DND-41 (cell line): Measurements from ENCODE around the gene FAM163B.

Experiments used
- ATAC-seq: fragments of 200-7000 bp; cut with Tn5 transposase; 3 replicates; pipeline ENCODE4 v1.9.1; 2021; ENCODE audit warnings: low read depth; ENCODE audit not compliant: insufficient read depth
- DNase-seq: peaks from one replicate; pipeline ENCODE4 v3.0.0-alpha.2; 2020
- H2AFZ ChIP-seq: 2 replicates; pipeline ENCODE4 v1.6.0; 2012; ENCODE audit warnings: low read depth, low read length
- H3K27ac ChIP-seq: 2 replicates; pipeline ENCODE4 v1.5.1; 2012; ENCODE audit warnings: low read length, inconsistent platforms
- H3K27me3 ChIP-seq: fragments of 200-600 bp; sonication (generic); 2 replicates; pipeline ENCODE4 v1.6.0; 2012; ENCODE audit warnings: low read length, mild to moderate bottlenecking, inconsistent platforms; ENCODE audit not compliant: insufficient read depth, poor library complexity
- H3K36me3 ChIP-seq: 2 replicates; pipeline ENCODE4 v1.5.1; 2012; ENCODE audit warnings: low read length, inconsistent platforms; ENCODE audit not compliant: insufficient read depth
- H3K4me1 ChIP-seq: 2 replicates; pipeline ENCODE4 v1.5.1; 2012; ENCODE audit warnings: mild to moderate bottlenecking, low read length; ENCODE audit not compliant: insufficient read depth
- H3K4me2 ChIP-seq: 2 replicates; pipeline ENCODE4 v1.6.0; 2012; ENCODE audit warnings: mild to moderate bottlenecking, moderate library complexity, low read length, inconsistent platforms; ENCODE audit not compliant: insufficient read depth
- H3K4me3 ChIP-seq, 2 experiments: fragments of 200-600 bp in 1 of 2; shearing (Covaris generic) in 1 of 2; 2 replicates each; pipeline ENCODE4 v1.5.1; 2012 to 2016; ENCODE audit warnings: inconsistent platforms in 2 of 2, low read length in 2 of 2, mild to moderate bottlenecking in 2 of 2, low read depth in 1 of 2, moderate library complexity in 1 of 2
- H3K79me2 ChIP-seq: 2 replicates; pipeline ENCODE4 v1.6.0; 2012; ENCODE audit warnings: low read length, inconsistent platforms; ENCODE audit not compliant: insufficient read depth
- H3K9ac ChIP-seq: 2 replicates; pipeline ENCODE4 v1.6.0; 2012; ENCODE audit warnings: low read depth, mild to moderate bottlenecking, inconsistent platforms, low read length, moderate library complexity
- H3K9me3 ChIP-seq: 2 replicates; pipeline ENCODE4 v1.5.1; 2012; ENCODE audit warnings: low read length, moderate library complexity, mild to moderate bottlenecking, inconsistent platforms; ENCODE audit not compliant: insufficient read depth, severe bottlenecking
- H4K20me1 ChIP-seq: 2 replicates; pipeline ENCODE4 v1.6.0; 2012; ENCODE audit warnings: low read length; ENCODE audit not compliant: insufficient read depth
- EZH2 ChIP-seq: IDR thresholded peaks from 3 replicates; pipeline ENCODE4 v1.6.1; 2012; ENCODE audit warnings: borderline replicate concordance, low read depth, mild to moderate bottlenecking, moderate library complexity, low read length, inconsistent platforms; ENCODE audit not compliant: severe bottlenecking
- TF ChIP-seq, protein P1 (sequence below): IDR thresholded peaks from 2 replicates; pipeline ENCODE4 v1.5.1; 2012; ENCODE audit warnings: borderline replicate concordance, low read length, moderate library complexity, mild to moderate bottlenecking; ENCODE audit not compliant: poor library complexity, severe bottlenecking; ENCODE audit errors: extremely low read depth

FAM163B gene

DNA sequence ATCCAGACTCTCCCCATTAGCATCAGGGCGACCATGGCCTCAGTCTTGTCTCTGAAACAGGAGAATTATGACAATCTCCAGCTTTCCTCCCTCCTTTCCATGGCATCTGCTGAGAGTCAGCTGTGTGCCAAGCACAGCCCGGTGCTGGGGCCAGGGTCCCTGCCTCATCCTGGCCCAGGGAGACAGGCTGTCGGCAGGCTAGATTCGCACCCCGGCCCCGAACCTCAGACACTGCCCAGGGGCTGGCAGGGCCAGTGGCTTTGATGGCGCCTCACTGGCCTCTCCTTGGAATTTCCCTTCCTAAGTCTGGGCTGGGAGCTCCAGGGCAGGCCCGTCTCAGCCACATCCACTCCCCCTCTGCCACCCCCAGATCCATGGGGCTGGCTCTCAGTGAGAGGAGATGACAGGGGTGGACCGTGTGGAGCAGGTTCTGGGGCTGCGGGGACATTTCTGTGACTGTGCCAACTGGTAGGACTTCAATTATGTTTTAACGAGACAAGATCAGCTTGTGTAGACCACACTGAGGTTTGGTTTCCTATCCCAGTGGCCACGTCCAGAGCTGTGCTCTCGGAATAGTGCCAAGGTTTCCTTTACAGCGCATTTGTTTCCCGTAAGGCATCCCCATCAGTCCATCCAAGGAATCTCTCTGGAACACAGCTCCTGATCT, 15.5 kb downstream of the FAM163B start:
- no peak for ATAC-seq
- DNase-seq = no peak
- Histone ChIP-seq H3K9me3 (peaks cover 18% of the 10 kb centered on the region), H3K36me3 (no peaks in the 10 kb centered on the region), H3K9ac (no peak overlapping the region), H3K4me1 (no peaks in the 10 kb centered on the region), H3K79me2 (no peaks in the 10 kb centered on the region), H2AFZ (no peak overlapping the region), H3K4me3 (no peak overlapping the region), H3K27ac (no peak overlapping the region), H3K27me3 (no peaks in the 10 kb centered on the region), H4K20me1 (no peaks in the 10 kb centered on the region), H3K4me2 (no peak overlapping the region)
- TF ChIP-seq EZH2 = no peak
- TF ChIP-seq, protein P1, sequence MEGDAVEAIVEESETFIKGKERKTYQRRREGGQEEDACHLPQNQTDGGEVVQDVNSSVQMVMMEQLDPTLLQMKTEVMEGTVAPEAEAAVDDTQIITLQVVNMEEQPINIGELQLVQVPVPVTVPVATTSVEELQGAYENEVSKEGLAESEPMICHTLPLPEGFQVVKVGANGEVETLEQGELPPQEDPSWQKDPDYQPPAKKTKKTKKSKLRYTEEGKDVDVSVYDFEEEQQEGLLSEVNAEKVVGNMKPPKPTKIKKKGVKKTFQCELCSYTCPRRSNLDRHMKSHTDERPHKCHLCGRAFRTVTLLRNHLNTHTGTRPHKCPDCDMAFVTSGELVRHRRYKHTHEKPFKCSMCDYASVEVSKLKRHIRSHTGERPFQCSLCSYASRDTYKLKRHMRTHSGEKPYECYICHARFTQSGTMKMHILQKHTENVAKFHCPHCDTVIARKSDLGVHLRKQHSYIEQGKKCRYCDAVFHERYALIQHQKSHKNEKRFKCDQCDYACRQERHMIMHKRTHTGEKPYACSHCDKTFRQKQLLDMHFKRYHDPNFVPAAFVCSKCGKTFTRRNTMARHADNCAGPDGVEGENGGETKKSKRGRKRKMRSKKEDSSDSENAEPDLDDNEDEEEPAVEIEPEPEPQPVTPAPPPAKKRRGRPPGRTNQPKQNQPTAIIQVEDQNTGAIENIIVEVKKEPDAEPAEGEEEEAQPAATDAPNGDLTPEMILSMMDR = no peak

DNA sequence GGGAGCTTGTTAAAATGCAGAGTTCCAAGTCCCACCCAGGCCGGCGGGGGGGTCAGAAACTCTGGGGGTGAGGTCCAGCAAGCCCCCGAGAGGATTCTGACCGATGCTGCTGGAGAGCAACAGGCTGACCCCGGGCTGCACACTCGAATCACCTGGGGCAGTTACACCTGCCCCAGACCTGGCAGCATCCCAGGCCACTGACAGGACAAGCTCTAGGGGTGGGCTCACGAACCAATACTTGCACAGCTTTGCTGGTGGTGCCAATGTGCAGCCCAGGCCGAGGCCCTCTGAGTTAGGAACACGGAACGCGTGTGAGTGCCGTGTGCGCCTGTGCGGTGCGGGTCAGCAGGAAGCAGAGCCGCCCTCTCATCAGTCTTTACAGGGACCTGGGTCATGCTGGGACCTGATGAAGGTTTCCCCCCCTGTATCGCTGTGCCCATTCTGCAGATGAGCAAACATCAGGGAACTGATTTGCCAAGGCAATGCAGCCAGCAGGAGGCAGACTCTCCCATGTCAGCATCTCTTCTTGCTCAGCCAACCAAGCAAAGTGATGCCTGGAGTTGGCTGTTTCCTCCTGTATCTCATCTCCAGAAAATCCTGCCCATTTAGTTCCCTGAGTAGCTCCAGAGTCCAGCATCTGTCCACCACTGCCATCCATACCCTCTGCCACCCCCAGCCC, 16.3 kb downstream of the FAM163B start:
- no peak overlapping the region for H3K27ac ChIP-seq
- DNase-seq (peak; percentile 12), ATAC-seq (no peak)
- no peak overlapping the region for H3K4me3 ChIP-seq
- H3K4me2 ChIP-seq = no peak overlapping the region
- no peaks in the 10 kb centered on the region for H3K4me1 ChIP-seq
- H3K9me3 ChIP-seq = peaks cover 17% of the 10 kb centered on the region
- no peak overlapping the region for H3K9ac ChIP-seq
- no peak overlapping the region for H2AFZ ChIP-seq
- H4K20me1 ChIP-seq = no peaks in the 10 kb centered on the region
- TF ChIP-seq EZH2 = no peak
- TF ChIP-seq, protein P1 = peak; percentile 42
- H3K36me3 ChIP-seq = no peaks in the 10 kb centered on the region
- H3K27me3 ChIP-seq = no peaks in the 10 kb centered on the region
- H3K79me2 ChIP-seq = no peaks in the 10 kb centered on the region

DNA sequence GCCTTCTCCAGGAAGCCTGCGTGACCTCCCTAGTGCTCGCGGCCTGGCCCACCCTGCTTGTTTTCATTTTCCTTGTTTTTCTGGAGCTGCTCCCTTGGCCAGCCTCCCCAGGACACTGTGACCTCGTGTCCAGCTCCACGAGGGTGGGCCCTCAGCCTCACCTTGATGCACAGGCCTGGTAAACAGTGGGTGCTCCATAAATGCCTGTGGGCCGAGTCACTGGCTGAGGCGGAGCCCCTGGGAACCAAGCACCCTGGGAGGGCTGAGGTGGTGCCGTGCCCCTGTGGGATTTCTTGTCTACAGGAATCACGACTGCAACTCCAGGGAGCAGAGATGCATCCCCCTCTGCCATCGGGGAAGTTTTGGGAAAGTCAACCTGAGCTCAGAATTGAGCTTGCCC, 17.2 kb downstream of the FAM163B start:
- Histone ChIP-seq H3K36me3 (no peaks in the 10 kb centered on the region), H2AFZ (no peak overlapping the region), H3K79me2 (no peaks in the 10 kb centered on the region), H3K4me3 (no peak overlapping the region), H4K20me1 (no peaks in the 10 kb centered on the region), H3K4me2 (no peak overlapping the region), H3K27ac (no peak overlapping the region), H3K9me3 (peaks cover 9% of the 10 kb centered on the region), H3K27me3 (no peaks in the 10 kb centered on the region), H3K9ac (no peak overlapping the region), H3K4me1 (peaks cover under 1% of the 10 kb centered on the region; the same call in 1 of the 2 replicates)
- no peak for TF ChIP-seq EZH2
- TF ChIP-seq, protein P1 = no peak
- no peak for DNase-seq
- no peak for ATAC-seq
